GM19043 (cell line): ENCODE results near the gene CBLIF.
"Not testable (repeated sequence)": the region's sequence is repeated elsewhere in the genome, so short reads cannot be mapped to it uniquely, and the experiment has no call there.

Source experiments
- ATAC-seq: cut with Tn5 transposase; IDR thresholded peaks from one replicate; pipeline ENCODE4 v1.9.1; 2021; ENCODE audit warnings: low read depth; ENCODE audit not compliant: unreplicated experiment

The CBLIF gene

DNA sequence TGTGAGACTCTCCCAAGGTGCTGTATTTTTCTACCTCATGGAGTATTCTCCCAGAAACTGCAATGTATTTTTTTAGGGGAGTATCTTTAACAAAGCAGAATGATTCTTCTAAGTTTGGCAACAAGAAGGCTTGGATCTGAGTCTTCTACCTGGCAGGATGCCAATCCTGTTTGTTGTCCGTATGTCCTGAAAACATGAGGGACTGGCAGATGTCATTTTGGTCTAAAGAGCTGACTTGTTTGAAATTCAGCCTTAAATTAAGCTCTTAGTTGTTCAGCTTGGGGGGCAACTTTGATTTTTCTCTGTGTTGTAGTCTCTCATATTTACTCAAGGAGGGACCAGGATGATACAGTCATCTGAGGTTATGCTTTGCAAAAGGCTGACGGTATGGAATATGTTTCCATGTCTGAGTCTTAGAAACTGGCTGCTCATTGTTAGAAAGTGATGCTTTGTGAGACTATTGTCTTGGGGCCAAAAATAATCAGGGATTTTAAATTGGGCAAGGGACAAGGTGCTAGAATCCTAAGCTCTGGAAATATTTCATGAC lies 44.1 kb downstream of the CBLIF start:
- no peak for ATAC-seq

DNA sequence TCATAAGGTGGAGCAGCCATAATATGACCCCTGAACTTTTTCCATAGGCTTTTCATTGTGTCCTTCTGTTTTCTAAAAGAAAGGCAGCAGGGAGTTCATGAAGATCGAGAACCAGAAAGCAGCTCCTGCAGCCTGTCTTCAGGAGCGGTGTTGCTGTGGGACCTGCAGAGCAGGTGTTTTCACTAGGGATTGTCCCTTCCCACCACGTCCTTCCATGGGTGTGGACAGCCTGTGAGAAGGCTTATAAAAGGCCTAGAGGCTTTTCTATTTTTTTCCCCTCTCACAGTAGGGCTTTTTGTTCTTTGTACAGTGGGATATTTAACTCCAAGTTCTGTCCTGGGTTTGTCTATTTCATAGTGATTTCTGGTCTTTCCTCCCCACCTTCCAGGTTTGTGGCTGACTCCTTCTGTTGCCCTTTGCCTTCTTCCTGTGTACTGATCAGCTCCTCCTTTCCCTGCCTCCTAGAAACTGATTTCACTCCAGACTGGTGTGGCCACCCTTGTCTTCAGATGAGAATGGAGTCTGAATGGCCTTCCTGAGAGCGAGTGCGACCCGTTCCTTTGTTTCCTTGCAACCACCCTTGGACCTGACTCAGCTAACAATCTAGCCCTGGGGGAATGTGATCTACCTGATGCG lies 44.8 kb downstream of the CBLIF start:
- no peak for ATAC-seq

DNA sequence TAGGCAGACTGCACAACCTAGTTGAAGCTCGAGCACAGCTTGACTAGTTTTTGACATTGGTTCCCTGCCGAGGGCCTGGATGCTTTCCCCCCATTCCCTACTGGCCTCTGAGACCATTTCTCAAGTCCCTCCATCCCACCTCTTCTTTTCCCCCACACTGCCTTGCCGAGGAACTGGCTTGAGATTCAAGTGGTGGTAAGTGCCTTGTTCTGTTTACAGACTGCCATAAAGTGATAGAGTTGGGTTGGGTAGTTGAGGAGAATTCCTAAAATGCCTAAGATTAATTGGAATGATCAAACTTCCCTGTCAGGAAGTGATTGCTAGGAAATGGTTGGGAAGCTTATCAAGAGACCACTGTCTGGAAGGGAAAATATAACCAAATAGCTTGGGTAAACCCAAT lies 50.9 kb downstream of the CBLIF start:
- ATAC-seq, result no peak

DNA sequence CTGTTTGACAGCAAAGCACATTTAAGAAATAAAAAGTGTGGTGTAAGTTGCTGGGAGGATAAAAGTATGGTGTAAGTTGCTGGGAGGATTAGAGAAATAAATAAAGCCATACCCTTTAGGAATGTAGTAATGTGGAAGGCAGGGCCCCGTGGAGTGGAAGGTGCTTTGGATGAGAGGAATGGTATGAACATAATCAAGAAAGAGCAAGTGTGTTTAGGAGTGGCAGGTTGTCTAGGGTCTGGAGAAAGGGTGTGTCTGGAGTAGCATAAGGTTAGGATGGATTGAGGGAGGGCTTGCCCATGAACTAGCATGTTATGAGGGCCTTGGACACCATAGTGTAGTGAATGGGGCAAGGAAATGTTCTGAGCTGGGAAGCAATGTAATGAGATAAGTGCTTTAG lies 52.8 kb downstream of the CBLIF start:
- no peak for ATAC-seq

DNA sequence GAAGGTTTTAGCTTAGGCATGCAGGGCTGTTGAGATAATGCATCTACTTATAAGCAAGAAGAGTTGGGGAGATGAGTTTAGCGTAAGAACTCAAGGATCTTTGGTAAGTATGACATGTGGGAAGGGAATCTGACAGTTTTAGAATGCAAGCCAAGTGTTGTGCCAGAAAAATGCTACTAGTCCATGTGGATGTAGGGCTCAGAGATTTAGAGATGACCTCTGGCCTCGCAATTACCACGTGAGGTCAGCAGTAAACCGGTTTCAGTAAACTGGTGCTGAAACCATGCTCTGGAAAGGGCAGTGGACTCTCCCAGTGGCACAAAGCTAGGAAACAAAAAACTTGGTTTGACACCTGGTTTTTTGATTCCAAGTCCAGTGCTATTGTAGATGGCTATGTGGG lies 53.7 kb downstream of the CBLIF start:
- no peak for ATAC-seq

DNA sequence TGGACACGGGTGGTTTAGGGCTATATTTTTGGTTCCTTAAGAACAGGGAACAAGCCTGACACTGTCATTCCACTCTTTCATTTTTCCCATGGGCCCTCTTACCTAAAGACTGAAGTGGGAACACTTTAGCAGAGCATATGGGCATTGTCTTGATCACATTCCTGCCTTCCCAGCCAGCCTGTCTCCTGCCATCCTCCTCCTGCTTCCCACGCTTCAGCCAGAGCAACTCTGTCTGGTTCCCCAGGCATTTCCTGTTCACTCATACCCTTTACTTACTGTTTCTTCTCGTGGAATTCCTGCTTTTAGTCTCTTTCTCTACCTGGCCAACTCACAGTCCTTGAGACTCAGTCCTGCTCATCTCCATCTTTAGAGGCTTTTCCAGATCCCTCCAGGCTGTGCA lies 57.5 kb downstream of the CBLIF start:
- no peak for ATAC-seq

DNA sequence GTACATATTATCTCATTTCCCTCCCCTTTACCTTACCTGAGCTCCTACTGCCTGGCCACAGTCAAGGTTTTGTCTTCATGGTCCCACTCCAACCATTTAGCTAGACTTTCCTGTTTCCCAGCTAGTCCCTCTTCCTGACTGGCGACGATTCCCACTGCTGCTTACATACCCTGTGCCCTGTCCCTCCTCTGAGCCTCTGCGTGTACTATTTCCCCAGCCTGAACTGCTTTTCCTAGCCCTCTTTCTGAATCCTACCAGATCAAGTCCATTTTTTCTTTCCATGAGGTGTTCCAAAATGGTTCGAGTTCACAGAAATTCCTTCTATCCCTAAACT lies 58.1 kb downstream of the CBLIF start:
- no peak for ATAC-seq

DNA sequence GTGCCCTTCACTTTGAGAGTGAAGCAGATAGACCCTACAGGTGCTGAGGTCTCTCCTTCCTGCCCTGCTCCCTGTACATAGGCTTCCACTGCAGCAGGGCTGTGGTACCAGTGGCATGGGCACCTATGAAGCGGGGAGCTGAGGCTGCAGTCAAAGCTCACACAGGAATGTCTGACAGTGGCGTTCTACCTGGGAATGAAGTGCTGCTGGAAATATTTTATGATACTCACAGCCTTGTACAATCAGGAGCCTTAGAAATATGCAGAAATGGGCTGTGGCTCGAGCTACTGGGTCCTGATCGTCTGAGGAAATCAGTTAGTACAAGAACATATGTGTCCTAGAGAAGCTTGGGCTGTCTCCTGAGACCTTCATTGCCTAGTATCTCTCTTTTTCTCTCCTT lies 59.5 kb downstream of the CBLIF start:
- ATAC-seq, result no peak

DNA sequence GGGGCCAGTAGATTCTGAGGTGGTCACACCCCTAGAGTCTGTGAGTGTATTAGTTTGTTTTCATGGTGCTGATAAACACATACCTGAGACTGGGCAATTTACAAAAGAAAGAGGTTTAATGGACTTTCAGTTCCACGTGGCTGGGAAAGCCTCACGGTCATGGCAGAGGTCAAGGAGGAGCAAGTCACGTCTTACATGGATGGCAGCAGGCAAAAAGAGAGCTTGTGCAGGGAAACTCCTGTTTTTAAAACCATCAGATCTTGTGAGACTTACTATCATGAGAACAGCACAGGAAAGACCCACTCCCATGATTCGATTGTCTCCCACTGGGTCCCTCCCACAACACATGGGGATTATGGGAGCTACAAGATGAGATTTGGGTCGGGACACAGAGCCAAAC lies 60.9 kb downstream of the CBLIF start:
- ATAC-seq, result not testable (repeated sequence)

DNA sequence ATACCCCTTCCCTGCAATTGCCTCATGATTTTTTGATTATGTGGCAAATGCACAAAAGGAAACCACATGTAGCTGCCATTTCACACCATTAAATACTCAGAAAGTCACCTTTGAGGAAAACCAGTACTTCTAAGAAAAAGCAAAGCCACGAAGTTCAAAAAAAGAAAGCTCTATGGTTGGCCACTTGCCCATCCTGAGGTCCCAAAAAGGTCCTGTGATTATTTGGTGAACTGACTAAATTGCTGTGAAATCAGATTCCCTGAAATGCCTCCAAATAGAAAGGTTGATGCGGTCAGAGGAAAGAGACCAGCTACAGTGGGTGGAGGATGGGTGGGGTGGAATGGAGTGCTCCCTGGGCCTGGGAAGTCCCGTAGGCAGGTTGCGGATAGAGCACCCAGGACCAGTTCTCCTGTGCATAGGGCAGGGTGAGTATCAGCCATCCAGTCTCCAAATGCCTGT lies 61.6 kb downstream of the CBLIF start:
- ATAC-seq, result no peak

DNA sequence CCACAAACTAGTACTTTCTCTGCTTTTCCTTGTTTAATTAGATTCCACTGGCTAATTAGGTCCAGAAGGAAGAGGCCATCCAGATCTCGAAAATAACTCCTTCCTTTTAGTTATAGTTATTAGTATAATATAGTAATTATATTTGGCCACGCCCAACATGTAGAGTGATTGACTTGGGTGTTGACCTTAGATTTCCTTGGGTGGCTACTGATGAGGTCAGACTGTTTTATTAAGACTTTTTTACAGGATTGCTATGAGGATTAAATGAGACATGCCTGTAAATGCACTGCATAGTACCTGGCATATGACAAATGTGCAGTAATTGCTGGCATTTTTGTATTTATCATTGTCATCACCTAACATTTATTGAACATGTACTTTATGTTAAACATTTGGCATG lies 63.2 kb downstream of the CBLIF start:
- ATAC-seq, result no peak

DNA sequence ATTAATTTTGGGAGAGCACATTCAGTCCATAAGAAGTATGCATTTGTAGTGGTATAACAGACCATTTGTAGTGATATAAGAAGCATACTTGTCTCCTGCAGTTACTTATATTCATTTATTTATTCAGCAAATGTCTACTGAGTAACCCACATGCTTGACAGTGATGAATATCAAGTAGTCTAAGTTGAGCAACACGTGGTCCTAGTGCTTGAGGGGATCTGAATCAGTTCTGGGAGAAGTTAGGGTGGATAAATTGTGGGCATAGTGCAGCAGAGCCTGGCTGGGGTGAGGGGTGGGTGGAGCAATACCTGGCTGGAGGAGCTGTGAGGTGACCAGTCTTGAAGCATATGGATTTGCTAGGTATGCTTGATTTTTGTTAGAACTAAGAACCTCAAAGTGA lies 65.8 kb downstream of the CBLIF start:
- ATAC-seq, result no peak
